H1 (cell line): ENCODE results near the gene KLF7.

Source experiments
- FOSL1 ChIP-seq: IDR thresholded peaks from 2 replicates; pipeline ENCODE4 v1.6.1; 2011; ENCODE audit warnings: mild to moderate bottlenecking, low read depth, low read length, moderate library complexity; ENCODE audit not compliant: insufficient read depth
- RFX5 ChIP-seq: IDR thresholded peaks from 2 replicates; pipeline ENCODE4 v1.6.1; 2011; ENCODE audit warnings: low read depth, low read length, improper control_type of control experiment, borderline replicate concordance
- TF ChIP-seq, protein P1 (sequence below), 3 experiments: IDR thresholded peaks; 1 replicate in 2 of 3; 2 replicates in 1 of 3; pipeline versions ENCODE4 v1.5.1 to v1.6.1; 2011; ENCODE audit warnings: low read length in 3 of 3, mild to moderate bottlenecking in 3 of 3, inconsistent platforms in 2 of 3, low read depth in 1 of 3, moderate library complexity in 1 of 3; ENCODE audit not compliant: insufficient read depth in 1 of 3; ENCODE audit errors: control extremely low read depth in 1 of 3

DNA sequence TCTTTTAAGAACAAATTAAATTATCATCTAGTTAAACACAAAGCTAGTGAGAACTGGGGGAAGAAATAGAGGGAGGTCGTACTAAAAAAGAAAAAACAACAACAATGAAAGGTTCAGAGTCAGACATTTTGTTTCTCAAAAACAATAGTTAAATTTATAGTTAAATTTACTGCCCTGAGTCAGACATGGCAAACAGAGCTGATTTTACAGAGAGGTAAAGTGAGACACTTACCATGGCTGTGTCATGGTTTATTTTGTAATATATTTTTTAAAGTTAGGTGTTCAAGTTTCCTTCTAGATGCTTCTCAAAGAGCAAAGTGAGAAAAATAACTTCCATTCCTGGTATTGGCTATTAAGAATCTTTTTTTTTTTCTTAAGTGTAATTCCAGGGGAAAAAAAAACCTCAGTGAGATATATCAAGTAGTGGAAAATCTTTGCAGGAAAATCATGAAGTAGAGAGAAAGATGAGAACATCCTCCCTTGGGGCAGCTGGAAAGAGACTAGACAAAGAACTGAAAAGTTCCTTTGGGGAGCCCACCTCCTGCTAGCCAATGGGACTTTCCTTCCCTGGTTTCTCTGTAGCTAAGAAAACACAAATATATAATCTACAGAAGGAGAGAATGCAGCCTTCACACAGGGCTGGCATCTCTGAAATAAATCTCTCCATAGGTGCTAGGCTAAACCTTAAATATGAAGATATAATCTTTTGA lies 12.3 kb downstream of the KLF7 start:
- TF ChIP-seq, protein P1, sequence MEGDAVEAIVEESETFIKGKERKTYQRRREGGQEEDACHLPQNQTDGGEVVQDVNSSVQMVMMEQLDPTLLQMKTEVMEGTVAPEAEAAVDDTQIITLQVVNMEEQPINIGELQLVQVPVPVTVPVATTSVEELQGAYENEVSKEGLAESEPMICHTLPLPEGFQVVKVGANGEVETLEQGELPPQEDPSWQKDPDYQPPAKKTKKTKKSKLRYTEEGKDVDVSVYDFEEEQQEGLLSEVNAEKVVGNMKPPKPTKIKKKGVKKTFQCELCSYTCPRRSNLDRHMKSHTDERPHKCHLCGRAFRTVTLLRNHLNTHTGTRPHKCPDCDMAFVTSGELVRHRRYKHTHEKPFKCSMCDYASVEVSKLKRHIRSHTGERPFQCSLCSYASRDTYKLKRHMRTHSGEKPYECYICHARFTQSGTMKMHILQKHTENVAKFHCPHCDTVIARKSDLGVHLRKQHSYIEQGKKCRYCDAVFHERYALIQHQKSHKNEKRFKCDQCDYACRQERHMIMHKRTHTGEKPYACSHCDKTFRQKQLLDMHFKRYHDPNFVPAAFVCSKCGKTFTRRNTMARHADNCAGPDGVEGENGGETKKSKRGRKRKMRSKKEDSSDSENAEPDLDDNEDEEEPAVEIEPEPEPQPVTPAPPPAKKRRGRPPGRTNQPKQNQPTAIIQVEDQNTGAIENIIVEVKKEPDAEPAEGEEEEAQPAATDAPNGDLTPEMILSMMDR (IDR thresholded peaks at IDR 0.05; ENCODE audit: control extremely low read depth in 1 of 3, insufficient read depth in 1 of 3, low read depth in 1 of 3, low read length in 3 of 3): no peak
- TF ChIP-seq FOSL1 (no peak), RFX5 (no peak)
